Testis (tissue), 3 donors: Measurements from ENCODE around the gene NFE2L3. TPM values are rescaled to one million over a fixed set of nuclear protein-coding genes. Genes with fewer than 3 reads are reported as not detected.

Source experiments
- DNase-seq: peaks from one replicate; pipeline ENCODE4 v3.0.0-alpha.2; 2019
- H3K27ac ChIP-seq, 2 donors: fragments of 200-600 bp; sonication (generic); one replicate each; pipeline ENCODE4 v1.5.1; 2019
- H3K27me3 ChIP-seq: fragments of 200-600 bp; sonication (generic); one replicate; pipeline ENCODE4 v1.5.1; 2019
- H3K36me3 ChIP-seq: fragments of 200-600 bp; sonication (generic); one replicate; pipeline ENCODE4 v1.5.1; 2017; ENCODE audit warnings: low read depth; ENCODE audit errors: missing control alignments
- H3K4me1 ChIP-seq: fragments of 200-600 bp; sonication (generic); one replicate; pipeline ENCODE4 v1.5.1; 2019
- H3K4me3 ChIP-seq, 2 donors: fragments of 200-600 bp; sonication (generic); one replicate each; pipeline ENCODE4 v1.5.1; 2017 to 2019
- H3K9me3 ChIP-seq: fragments of 200-600 bp; sonication (generic); one replicate; pipeline ENCODE4 v1.5.1; 2017
- POLR2A ChIP-seq: fragments of 450-650 bp; IDR thresholded peaks from one replicate; pipeline ENCODE4 v1.6.1; 2017; ENCODE audit warnings: antibody characterized with exemption, mild to moderate bottlenecking, moderate library complexity
- WGBS, 2 donors: methylation state at CpG; one replicate each; pipeline ENCODE4 v1.1.5; 2018; 5-methylcytosine and 5-hydroxymethylcytosine counted together
- intact Hi-C: fragments of 100-400 bp; cut with DNase I; formaldehyde crosslinking; loops from one replicate; pipeline ENCODE4 v1.15.1; 2023; ENCODE audit warnings: low total_unique reads
- polyA plus RNA-seq: library from polyadenylated mRNA; stranded (reverse); fragments of 350-450 nt; fragmentation: Illumina TruSeq; extraction: RNeasy Lipid Tissue Mini Kit (QIAGEN cat#74804); gene quantifications from one replicate; pipeline ENCODE4 v1.2.3, GENCODE V29; 2014; ENCODE audit warnings: low read depth, low replicate concordance; ENCODE audit not compliant: insufficient read depth
- total RNA-seq, 2 donors: library from RNA; depleted of rRNA; stranded (reverse); fragments of >200 nt; gene quantifications; one replicate each; pipeline ENCODE4 v1.2.3, GENCODE V29; 2016
- TF ChIP-seq, protein P1 (sequence below), 3 experiments: fragments of 450-650 bp in 2 of 3; fragments of 200-600 bp in 1 of 3; sonication (generic) in 1 of 3; IDR thresholded peaks; one replicate each; pipeline ENCODE4 v1.5.1; 2016 to 2019; ENCODE audit warnings: antibody characterized with exemption in 3 of 3, mild to moderate bottlenecking in 2 of 3, moderate library complexity in 1 of 3

The NFE2L3 gene
- total and polyA plus RNA-seq, 3 donors from 2014 or later = 3.3 to 4.2 (median 4.2) TPM

DNA sequence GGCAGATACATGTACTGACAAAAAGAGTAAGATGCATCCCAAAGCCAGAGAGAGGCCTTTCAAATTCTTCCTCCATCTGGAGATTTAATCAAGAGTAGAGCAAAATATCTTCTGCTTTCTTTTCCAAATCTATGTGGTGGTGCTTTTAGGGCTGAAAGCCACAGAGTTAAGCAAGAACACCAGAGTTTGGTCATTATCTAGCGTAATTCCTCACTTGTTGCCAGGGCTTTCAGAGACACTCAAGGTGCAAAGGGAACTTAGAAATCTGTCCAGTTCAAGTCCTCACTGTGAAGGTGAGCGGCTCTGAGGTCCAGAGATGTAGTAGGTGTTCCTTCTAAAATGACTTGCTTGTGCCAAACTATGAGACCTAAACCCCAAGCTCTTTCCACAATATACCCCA is 10.9 kb upstream of the NFE2L3 start:
- Histone ChIP-seq H3K4me1 (no peaks in the 10 kb centered on the region), H3K9me3 (no peaks in the 10 kb centered on the region), H3K4me3 (no peak overlapping the region), H3K27ac (no peak overlapping the region), H3K36me3 (no peaks in the 10 kb centered on the region), H3K27me3 (no peaks in the 10 kb centered on the region)
- WGBS, 2 donors = 84 to 85% methylated on average over 2 of the region's 2 CpGs
- DNase-seq = no peak
- intact Hi-C loops = no loop called here
- TF ChIP-seq POLR2A = no peak
- TF ChIP-seq, protein P1, sequence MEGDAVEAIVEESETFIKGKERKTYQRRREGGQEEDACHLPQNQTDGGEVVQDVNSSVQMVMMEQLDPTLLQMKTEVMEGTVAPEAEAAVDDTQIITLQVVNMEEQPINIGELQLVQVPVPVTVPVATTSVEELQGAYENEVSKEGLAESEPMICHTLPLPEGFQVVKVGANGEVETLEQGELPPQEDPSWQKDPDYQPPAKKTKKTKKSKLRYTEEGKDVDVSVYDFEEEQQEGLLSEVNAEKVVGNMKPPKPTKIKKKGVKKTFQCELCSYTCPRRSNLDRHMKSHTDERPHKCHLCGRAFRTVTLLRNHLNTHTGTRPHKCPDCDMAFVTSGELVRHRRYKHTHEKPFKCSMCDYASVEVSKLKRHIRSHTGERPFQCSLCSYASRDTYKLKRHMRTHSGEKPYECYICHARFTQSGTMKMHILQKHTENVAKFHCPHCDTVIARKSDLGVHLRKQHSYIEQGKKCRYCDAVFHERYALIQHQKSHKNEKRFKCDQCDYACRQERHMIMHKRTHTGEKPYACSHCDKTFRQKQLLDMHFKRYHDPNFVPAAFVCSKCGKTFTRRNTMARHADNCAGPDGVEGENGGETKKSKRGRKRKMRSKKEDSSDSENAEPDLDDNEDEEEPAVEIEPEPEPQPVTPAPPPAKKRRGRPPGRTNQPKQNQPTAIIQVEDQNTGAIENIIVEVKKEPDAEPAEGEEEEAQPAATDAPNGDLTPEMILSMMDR (IDR thresholded peaks at IDR 0.05) = no peak

DNA sequence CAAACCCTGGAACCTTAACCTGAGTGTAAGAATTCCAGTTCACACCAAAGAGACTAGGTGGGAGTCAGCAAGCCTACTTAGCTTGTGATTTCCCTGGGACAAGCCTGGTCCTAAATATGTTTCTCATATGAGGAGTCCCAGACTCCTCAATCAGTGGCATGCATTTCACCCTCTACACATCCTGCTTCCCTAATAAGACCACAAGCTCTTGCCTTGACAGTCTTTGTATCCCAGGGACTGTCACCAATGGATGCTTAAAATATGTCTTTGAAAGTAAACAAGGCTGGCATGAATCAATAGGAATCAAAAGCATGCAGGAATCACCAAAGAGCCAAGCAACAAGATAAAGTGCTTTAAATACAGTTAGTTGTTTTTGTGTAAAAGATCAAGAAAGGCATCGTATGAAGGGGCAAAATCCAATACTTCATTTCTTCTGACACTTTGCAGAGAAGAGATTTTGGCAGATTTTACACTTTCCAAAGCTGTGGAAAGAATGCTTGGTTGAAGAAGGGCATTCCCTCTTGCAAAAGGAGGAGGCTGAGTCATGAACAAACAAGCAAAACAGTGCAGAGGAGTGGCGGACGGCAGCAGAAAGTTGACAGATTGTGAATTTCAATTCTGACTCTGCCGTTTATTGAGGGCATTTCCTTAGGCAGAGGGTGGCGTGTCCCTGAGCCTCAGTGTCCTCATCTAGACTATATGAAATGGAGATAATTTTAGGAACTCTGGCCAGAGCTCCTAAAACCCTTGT is 8.5 kb upstream of the NFE2L3 start:
- TF ChIP-seq, protein P1 (IDR thresholded peaks at IDR 0.05) = no peak
- no peak for TF ChIP-seq POLR2A
- Histone ChIP-seq H3K36me3 (no peaks in the 10 kb centered on the region), H3K27ac (no peak overlapping the region), H3K4me1 (no peaks in the 10 kb centered on the region), H3K27me3 (no peaks in the 10 kb centered on the region), H3K9me3 (no peaks in the 10 kb centered on the region), H3K4me3 (no peak overlapping the region)
- 71 to 72% methylated on average over 5 of the region's 5 CpGs for WGBS, 2 donors
- no peak for DNase-seq
- intact Hi-C loops = no loop called here

DNA sequence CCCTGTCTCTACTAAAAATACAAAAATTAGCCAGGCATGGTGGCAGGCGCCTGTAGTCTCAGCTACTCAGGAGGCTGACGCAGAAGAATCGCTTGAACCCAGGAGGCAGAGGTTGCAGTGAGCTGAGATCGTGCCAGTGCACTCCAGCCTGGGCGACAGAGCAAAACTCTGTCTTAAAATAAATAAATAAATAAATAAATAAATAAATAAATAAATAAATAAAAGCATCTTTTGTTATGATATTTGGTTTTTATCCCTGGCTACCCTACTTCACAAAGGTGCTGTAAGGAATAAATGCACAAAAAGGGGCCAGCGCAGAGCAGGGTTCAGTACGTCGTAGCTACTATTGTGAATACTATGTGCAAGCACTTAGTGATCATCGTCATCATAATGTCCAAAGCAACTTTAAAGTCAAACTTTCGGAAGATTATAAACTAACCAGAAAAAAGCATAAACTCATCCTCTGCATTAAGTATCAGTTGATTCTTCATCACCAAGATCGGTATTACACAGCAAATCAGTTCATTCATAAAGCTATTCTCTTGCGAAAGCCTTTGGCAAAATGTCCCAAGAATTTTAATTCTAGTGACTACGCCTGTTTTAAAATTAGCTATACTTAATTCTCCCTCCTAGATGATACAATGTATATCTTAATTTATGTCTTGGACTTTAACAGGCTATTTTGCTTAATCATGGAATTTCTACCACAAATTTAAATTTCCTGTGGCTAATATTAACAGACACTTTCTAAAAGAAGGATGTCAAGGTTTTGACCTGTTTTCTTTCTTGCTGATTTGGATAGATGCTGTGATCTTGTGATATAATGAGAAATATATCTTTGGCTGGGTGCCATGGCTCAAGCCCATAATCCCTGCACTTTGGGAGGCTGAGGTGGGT is 7.6 kb upstream of the NFE2L3 start:
- no peaks in the 10 kb centered on the region for H3K4me1 ChIP-seq
- H3K36me3 ChIP-seq = no peaks in the 10 kb centered on the region
- intact Hi-C loops = no loop called here
- H3K9me3 ChIP-seq = no peaks in the 10 kb centered on the region
- no peak for DNase-seq
- H3K27ac ChIP-seq = no peak overlapping the region
- TF ChIP-seq, protein P1 (IDR thresholded peaks at IDR 0.05) = no peak
- no peak for TF ChIP-seq POLR2A
- WGBS, 2 donors = 91 to 93% methylated on average over 13 of the region's 13 CpGs
- H3K4me3 ChIP-seq = no peak overlapping the region
- no peaks in the 10 kb centered on the region for H3K27me3 ChIP-seq

DNA sequence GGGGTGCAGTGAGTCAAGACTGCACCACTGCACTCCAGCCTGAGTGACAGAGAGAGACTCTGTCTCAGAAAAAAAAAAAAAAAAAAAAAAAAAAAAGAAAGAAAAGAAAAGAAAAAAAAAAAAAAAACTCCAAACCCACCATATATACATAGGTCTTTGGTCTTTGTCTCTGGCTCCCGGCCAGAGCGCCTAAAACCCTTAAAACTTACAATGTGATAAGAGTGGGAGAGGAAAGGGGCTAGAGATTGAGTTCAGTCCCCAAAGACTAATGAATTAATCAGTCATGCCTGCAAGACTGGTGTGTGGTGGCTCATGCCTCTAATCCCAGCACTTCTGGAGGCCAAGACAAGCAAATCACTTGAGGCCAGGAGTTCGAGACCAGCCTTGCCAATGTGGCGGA is 6.8 kb upstream of the NFE2L3 start:
- no peak for DNase-seq
- H3K27ac ChIP-seq = no peak overlapping the region
- no peaks in the 10 kb centered on the region for H3K27me3 ChIP-seq
- no peaks in the 10 kb centered on the region for H3K4me1 ChIP-seq
- intact Hi-C loops = no loop called here
- no peaks in the 10 kb centered on the region for H3K36me3 ChIP-seq
- no peak overlapping the region for H3K4me3 ChIP-seq
- H3K9me3 ChIP-seq = no peaks in the 10 kb centered on the region
- TF ChIP-seq, protein P1 (IDR thresholded peaks at IDR 0.05) = no peak
- TF ChIP-seq POLR2A = no peak
- 90 to 96% methylated on average over 4 of the region's 4 CpGs for WGBS, 2 donors
